Measurements from ENCODE around the gene C8B. TPM values are rescaled to one million over a fixed set of nuclear protein-coding genes. Genes with fewer than 3 reads are reported as not detected.

Gene C8B
- total and polyA plus RNA-seq, 2 of the 13 experiments (the other 11 are each of a cell fraction or from before 2014, with no cell fraction given) = 8.4 to 11.3 TPM

DNA sequence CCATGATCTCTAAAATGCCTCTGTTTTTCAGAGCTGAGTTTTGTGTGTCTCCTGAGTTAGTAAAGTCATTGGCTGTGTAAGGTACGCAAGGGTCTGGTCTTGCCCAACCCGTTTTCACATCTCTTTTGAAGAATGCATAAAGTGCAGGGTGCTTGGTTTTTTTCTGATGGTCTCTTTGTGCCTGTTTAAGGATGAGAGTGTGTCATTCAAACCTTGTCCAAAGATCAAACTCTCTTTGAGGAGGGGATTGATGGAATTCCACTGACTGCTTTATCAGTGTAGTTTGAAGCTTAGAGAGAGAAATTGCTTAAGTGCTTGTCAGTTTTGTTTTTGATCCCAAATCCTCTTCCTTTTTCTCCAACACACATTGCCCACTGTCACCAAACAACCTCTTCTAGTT, 20.0 kb upstream of the C8B start (continued):
- TF ChIP-seq EP300 (IDR thresholded peaks at IDR 0.05; ENCODE audit: low read depth in 2 of 2, low read length in 2 of 2) = peak in 1 of 2 experiments; percentile 92; a peak in 3 of 4 replicates
- TF ChIP-seq EP300 (CRISPR knock-in tag; IDR thresholded peaks at IDR 0.05; ENCODE audit: borderline replicate concordance) = 0 out of 2 replicates have a peak, but pooled peaks have one; percentile 28
- peak; percentile 32; the same call in 1 of the 2 replicates for TF ChIP-seq NR2F6 (IDR thresholded peaks at IDR 0.05)
- TF ChIP-seq NR2F6 (CRISPR knock-in tag; IDR thresholded peaks at IDR 0.05) = peak; percentile 40; the same call in 1 of the 2 replicates
- peak; percentile 70 for TF ChIP-seq HNF4G (IDR thresholded peaks at IDR 0.05; ENCODE audit: borderline replicate concordance, low read depth, low read length)
- no peak for TF ChIP-seq HNF4G (CRISPR knock-in tag; IDR thresholded peaks at IDR 0.05; ENCODE audit: borderline replicate concordance, low read depth)
- peak; percentile 34; the same call in 1 of the 2 replicates for TF ChIP-seq KAT8 (CRISPR knock-in tag; IDR thresholded peaks at IDR 0.05)
- TF ChIP-seq, protein P1, sequence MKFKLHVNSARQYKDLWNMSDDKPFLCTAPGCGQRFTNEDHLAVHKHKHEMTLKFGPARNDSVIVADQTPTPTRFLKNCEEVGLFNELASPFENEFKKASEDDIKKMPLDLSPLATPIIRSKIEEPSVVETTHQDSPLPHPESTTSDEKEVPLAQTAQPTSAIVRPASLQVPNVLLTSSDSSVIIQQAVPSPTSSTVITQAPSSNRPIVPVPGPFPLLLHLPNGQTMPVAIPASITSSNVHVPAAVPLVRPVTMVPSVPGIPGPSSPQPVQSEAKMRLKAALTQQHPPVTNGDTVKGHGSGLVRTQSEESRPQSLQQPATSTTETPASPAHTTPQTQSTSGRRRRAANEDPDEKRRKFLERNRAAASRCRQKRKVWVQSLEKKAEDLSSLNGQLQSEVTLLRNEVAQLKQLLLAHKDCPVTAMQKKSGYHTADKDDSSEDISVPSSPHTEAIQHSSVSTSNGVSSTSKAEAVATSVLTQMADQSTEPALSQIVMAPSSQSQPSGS (CRISPR knock-in tag; IDR thresholded peaks at IDR 0.05) = 0 out of 2 replicates have a peak, but pooled peaks have one; percentile 32
- TF ChIP-seq FOSL1 (CRISPR knock-in tag; IDR thresholded peaks at IDR 0.05; ENCODE audit: borderline replicate concordance) = peak; percentile 21; the same call in 1 of the 2 replicates
- 0 out of 2 replicates have a peak, but pooled peaks have one; percentile 36 for TF ChIP-seq HDAC1 (CRISPR knock-in tag; IDR thresholded peaks at IDR 0.05)
- 0 out of 2 replicates have a peak, but pooled peaks have one; percentile 48 for TF ChIP-seq ZNF205 (CRISPR knock-in tag; IDR thresholded peaks at IDR 0.05)
- peak; percentile 18; the same call in 1 of the 2 replicates for TF ChIP-seq FOXJ3 (CRISPR knock-in tag; IDR thresholded peaks at IDR 0.05; ENCODE audit: borderline replicate concordance)
- no peak for TF ChIP-seq GABPA (IDR thresholded peaks at IDR 0.05; ENCODE audit: low read depth, low read length)
- no peak for TF ChIP-seq GABPA (CRISPR knock-in tag; IDR thresholded peaks at IDR 0.05; ENCODE audit: low read depth)
- TF ChIP-seq KDM5B (CRISPR knock-in tag; IDR thresholded peaks at IDR 0.05; ENCODE audit: borderline replicate concordance) = no peak
- TF ChIP-seq FOXA3 (CRISPR knock-in tag; IDR thresholded peaks at IDR 0.05) = peak; percentile 37; the same call in 1 of the 2 replicates
- TF ChIP-seq NCOR1 (IDR thresholded peaks at IDR 0.05; ENCODE audit: borderline replicate concordance, low read length) = peak; percentile 62; the same call in 1 of the 2 replicates
- TF ChIP-seq PHF5A (CRISPR knock-in tag; IDR thresholded peaks at IDR 0.05; ENCODE audit: low read depth, unreplicated experiment) = no peak
- TF ChIP-seq SIX1 (CRISPR knock-in tag; IDR thresholded peaks at IDR 0.05; ENCODE audit: borderline replicate concordance) = peak; percentile 26; the same call in 1 of the 2 replicates
- TF ChIP-seq SUZ12 (IDR thresholded peaks at IDR 0.05; ENCODE audit: low read depth, low read length) = no peak
- TF ChIP-seq, protein P2, sequence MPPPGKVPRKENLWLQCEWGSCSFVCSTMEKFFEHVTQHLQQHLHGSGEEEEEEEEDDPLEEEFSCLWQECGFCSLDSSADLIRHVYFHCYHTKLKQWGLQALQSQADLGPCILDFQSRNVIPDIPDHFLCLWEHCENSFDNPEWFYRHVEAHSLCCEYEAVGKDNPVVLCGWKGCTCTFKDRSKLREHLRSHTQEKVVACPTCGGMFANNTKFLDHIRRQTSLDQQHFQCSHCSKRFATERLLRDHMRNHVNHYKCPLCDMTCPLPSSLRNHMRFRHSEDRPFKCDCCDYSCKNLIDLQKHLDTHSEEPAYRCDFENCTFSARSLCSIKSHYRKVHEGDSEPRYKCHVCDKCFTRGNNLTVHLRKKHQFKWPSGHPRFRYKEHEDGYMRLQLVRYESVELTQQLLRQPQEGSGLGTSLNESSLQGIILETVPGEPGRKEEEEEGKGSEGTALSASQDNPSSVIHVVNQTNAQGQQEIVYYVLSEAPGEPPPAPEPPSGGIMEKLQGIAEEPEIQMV (CRISPR knock-in tag; IDR thresholded peaks at IDR 0.05; ENCODE audit: low read depth) = no peak
- TF ChIP-seq, protein P3, sequence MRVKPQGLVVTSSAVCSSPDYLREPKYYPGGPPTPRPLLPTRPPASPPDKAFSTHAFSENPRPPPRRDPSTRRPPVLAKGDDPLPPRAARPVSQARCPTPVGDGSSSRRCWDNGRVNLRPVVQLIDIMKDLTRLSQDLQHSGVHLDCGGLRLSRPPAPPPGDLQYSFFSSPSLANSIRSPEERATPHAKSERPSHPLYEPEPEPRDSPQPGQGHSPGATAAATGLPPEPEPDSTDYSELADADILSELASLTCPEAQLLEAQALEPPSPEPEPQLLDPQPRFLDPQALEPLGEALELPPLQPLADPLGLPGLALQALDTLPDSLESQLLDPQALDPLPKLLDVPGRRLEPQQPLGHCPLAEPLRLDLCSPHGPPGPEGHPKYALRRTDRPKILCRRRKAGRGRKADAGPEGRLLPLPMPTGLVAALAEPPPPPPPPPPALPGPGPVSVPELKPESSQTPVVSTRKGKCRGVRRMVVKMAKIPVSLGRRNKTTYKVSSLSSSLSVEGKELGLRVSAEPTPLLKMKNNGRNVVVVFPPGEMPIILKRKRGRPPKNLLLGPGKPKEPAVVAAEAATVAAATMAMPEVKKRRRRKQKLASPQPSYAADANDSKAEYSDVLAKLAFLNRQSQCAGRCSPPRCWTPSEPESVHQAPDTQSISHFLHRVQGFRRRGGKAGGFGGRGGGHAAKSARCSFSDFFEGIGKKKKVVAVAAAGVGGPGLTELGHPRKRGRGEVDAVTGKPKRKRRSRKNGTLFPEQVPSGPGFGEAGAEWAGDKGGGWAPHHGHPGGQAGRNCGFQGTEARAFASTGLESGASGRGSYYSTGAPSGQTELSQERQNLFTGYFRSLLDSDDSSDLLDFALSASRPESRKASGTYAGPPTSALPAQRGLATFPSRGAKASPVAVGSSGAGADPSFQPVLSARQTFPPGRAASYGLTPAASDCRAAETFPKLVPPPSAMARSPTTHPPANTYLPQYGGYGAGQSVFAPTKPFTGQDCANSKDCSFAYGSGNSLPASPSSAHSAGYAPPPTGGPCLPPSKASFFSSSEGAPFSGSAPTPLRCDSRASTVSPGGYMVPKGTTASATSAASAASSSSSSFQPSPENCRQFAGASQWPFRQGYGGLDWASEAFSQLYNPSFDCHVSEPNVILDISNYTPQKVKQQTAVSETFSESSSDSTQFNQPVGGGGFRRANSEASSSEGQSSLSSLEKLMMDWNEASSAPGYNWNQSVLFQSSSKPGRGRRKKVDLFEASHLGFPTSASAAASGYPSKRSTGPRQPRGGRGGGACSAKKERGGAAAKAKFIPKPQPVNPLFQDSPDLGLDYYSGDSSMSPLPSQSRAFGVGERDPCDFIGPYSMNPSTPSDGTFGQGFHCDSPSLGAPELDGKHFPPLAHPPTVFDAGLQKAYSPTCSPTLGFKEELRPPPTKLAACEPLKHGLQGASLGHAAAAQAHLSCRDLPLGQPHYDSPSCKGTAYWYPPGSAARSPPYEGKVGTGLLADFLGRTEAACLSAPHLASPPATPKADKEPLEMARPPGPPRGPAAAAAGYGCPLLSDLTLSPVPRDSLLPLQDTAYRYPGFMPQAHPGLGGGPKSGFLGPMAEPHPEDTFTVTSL (CRISPR knock-in tag; IDR thresholded peaks at IDR 0.05; ENCODE audit: borderline replicate concordance) = peak; percentile 34; the same call in 1 of the 2 replicates
- peak; percentile 26; the same call in 1 of the 2 replicates for TF ChIP-seq SOX13 (IDR thresholded peaks at IDR 0.05)
- peak in 1 of 2 experiments; percentile 59; a peak in 2 of 4 replicates for TF ChIP-seq SOX13 (CRISPR knock-in tag; conservative IDR thresholded peaks at IDR 0.05 in 1 of 2, IDR thresholded peaks at IDR 0.05 in 1 of 2)

Data from HepG2 (cell line).